ENCODE results near the gene HES7. TPM values are rescaled to one million over a fixed set of nuclear protein-coding genes. Genes with fewer than 3 reads are reported as not detected.

HES7 gene
- total RNA-seq, 1 donor, result not detected

- Histone ChIP-seq H3K27ac (ENCODE audit: low read depth, low read length) (no peak overlapping the region), H3K4me1 (ENCODE audit: insufficient read depth, low read length) (peaks cover 51% of the 10 kb centered on the region), H4K20me1 (ENCODE audit: insufficient read depth, low read length) (peaks cover 7% of the 10 kb centered on the region), H2AFZ (ENCODE audit: low read length) (peak overlapping the region; percentile 84), H3K79me2 (ENCODE audit: insufficient read depth, low read length) (no peaks in the 10 kb centered on the region), H3K9me3 (ENCODE audit: low read depth, low read length) (no peaks in the 10 kb centered on the region), H3K4me2 (ENCODE audit: insufficient read depth, low read length) (peak overlapping the region; percentile 96), H3K4me3 (ENCODE audit: insufficient read depth, low read length) (peak overlapping the region; percentile 72), H3K27me3 (ENCODE audit: insufficient read depth, low read length) (peaks cover 22% of the 10 kb centered on the region), H3K36me3 (ENCODE audit: insufficient read depth, low read length) (no peaks in the 10 kb centered on the region)
- peak; percentile 93 for DNase-seq (ENCODE audit: insufficient read length, low spot score, missing footprints)
- TF ChIP-seq, protein P1, sequence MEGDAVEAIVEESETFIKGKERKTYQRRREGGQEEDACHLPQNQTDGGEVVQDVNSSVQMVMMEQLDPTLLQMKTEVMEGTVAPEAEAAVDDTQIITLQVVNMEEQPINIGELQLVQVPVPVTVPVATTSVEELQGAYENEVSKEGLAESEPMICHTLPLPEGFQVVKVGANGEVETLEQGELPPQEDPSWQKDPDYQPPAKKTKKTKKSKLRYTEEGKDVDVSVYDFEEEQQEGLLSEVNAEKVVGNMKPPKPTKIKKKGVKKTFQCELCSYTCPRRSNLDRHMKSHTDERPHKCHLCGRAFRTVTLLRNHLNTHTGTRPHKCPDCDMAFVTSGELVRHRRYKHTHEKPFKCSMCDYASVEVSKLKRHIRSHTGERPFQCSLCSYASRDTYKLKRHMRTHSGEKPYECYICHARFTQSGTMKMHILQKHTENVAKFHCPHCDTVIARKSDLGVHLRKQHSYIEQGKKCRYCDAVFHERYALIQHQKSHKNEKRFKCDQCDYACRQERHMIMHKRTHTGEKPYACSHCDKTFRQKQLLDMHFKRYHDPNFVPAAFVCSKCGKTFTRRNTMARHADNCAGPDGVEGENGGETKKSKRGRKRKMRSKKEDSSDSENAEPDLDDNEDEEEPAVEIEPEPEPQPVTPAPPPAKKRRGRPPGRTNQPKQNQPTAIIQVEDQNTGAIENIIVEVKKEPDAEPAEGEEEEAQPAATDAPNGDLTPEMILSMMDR (IDR thresholded peaks at IDR 0.05; ENCODE audit: extremely low read depth, low read depth, low read length), result no peak
These were observed 1.4 kb downstream of the HES7 start for GRCh38 chr17:8122422-8122923.

DNA sequence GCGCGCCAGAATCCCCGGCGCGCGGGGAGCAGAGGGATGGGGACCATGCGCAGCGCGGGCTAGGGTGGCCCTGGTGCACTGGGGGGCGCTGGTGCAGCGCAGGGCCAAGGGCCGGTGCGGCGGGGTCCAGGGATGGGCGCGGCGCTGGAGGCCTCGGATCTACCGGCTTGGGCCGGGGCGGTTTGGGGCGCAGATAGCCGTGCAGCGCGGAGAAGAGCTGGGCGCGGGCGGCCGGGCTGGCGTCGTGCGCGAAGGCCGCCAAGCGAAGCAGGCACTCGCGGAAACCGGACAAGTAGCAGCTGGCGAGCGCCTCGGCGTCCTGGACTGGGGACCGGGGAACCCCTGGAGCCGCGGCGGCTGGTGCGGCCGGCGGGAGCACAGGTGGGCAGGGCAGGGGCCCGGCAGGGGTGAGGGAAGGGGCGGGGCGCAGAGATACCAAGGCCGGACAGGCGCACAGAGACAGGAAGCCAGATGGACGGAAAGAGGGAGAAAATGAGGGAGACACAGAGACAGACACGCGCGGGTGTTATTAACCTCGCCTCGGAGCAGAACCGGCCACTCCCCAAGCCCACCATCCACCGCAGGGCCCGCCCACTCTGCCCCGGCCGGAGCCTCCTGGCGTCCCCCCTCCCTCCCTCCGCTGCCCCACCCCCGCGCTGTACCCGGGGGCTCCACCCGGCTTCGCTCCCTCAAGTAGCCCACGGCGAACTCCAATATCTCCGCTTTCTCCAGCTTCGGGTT lies 2.1 kb downstream of the HES7 start:
- DNase-seq (ENCODE audit: insufficient read length, low spot score, missing footprints), result peak; percentile 87
- H3K79me2 ChIP-seq (ENCODE audit: insufficient read depth, low read length), result no peaks in the 10 kb centered on the region
- H3K4me1 ChIP-seq (ENCODE audit: insufficient read depth, low read length), result peaks cover 46% of the 10 kb centered on the region
- TF ChIP-seq, protein P1 (IDR thresholded peaks at IDR 0.05; ENCODE audit: extremely low read depth, low read depth, low read length), result peak; percentile 38
- H4K20me1 ChIP-seq (ENCODE audit: insufficient read depth, low read length), result peaks cover 7% of the 10 kb centered on the region
- no peaks in the 10 kb centered on the region for H3K36me3 ChIP-seq (ENCODE audit: insufficient read depth, low read length)
- H3K27ac ChIP-seq (ENCODE audit: low read depth, low read length), result no peak overlapping the region
- H3K9me3 ChIP-seq (ENCODE audit: low read depth, low read length), result no peaks in the 10 kb centered on the region
- peaks cover 28% of the 10 kb centered on the region for H3K27me3 ChIP-seq (ENCODE audit: insufficient read depth, low read length)
- H2AFZ ChIP-seq (ENCODE audit: low read length), result peak overlapping the region; percentile 33
- H3K4me3 ChIP-seq (ENCODE audit: insufficient read depth, low read length), result peak overlapping the region; percentile 72
- H3K4me2 ChIP-seq (ENCODE audit: insufficient read depth, low read length), result peak overlapping the region; percentile 96

DNA sequence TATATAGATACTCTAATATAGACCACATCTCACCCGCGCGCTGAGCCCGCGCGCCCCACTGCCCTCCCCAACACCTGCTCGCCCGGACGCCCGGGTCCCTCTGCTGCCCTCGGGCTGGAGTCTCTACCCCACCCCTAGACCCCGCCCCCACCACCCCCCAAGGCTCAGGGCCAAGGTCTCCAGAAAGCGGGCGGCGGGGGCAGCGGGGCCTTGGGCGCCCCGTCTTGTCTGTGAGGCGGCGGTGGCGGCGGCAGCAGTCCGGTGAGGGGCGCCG lies 2.6 kb downstream of the HES7 start:
- peaks cover 7% of the 10 kb centered on the region for H4K20me1 ChIP-seq (ENCODE audit: insufficient read depth, low read length)
- H3K4me2 ChIP-seq (ENCODE audit: insufficient read depth, low read length), result peak overlapping the region; percentile 96
- no peaks in the 10 kb centered on the region for H3K36me3 ChIP-seq (ENCODE audit: insufficient read depth, low read length)
- H3K4me3 ChIP-seq (ENCODE audit: insufficient read depth, low read length), result peak overlapping the region; percentile 72
- no peaks in the 10 kb centered on the region for H3K9me3 ChIP-seq (ENCODE audit: low read depth, low read length)
- peaks cover 44% of the 10 kb centered on the region for H3K4me1 ChIP-seq (ENCODE audit: insufficient read depth, low read length)
- no peak for DNase-seq (ENCODE audit: insufficient read length, low spot score, missing footprints)
- H3K79me2 ChIP-seq (ENCODE audit: insufficient read depth, low read length), result no peaks in the 10 kb centered on the region
- H3K27me3 ChIP-seq (ENCODE audit: insufficient read depth, low read length), result peaks cover 33% of the 10 kb centered on the region
- H3K27ac ChIP-seq (ENCODE audit: low read depth, low read length), result no peak overlapping the region
- H2AFZ ChIP-seq (ENCODE audit: low read length), result no peak overlapping the region
- TF ChIP-seq, protein P1 (IDR thresholded peaks at IDR 0.05; ENCODE audit: extremely low read depth, low read depth, low read length), result no peak

GRCh38 chr17:8120520-8121406 lies 3.1 kb downstream of the HES7 start:
- peak overlapping the region; percentile 84 for H2AFZ ChIP-seq (ENCODE audit: low read length)
- H3K4me2 ChIP-seq (ENCODE audit: insufficient read depth, low read length), result peak overlapping the region; percentile 96
- H3K4me3 ChIP-seq (ENCODE audit: insufficient read depth, low read length), result peak overlapping the region; percentile 72
- peaks cover 39% of the 10 kb centered on the region for H3K4me1 ChIP-seq (ENCODE audit: insufficient read depth, low read length)
- H3K27ac ChIP-seq (ENCODE audit: low read depth, low read length), result peak overlapping the region; percentile 43
- peaks cover 39% of the 10 kb centered on the region for H3K27me3 ChIP-seq (ENCODE audit: insufficient read depth, low read length)
- no peaks in the 10 kb centered on the region for H3K9me3 ChIP-seq (ENCODE audit: low read depth, low read length)
- peaks cover 7% of the 10 kb centered on the region for H4K20me1 ChIP-seq (ENCODE audit: insufficient read depth, low read length)
- TF ChIP-seq, protein P1 (IDR thresholded peaks at IDR 0.05; ENCODE audit: extremely low read depth, low read depth, low read length), result peak; percentile 51
- H3K36me3 ChIP-seq (ENCODE audit: insufficient read depth, low read length), result no peaks in the 10 kb centered on the region
- peak; percentile 95 for DNase-seq (ENCODE audit: insufficient read length, low spot score, missing footprints)
- no peaks in the 10 kb centered on the region for H3K79me2 ChIP-seq (ENCODE audit: insufficient read depth, low read length)
